ENCODE results near the gene FGD6. TPM values are rescaled to one million over a fixed set of nuclear protein-coding genes. Genes with fewer than 3 reads are reported as not detected.

FGD6 gene
- polyA plus RNA-seq, 2 of the 4 experiments (the other 2 are of a cell fraction): 15.5 to 48.0 TPM

GRCh38 chr12:95054206-95054605, 163.1 kb downstream of the FGD6 start:
- H3K4me2 ChIP-seq: no peak overlapping the region
- FAIRE-seq (no peak), ATAC-seq (no peak), DNase-seq (ENCODE audit: low read depth in 1 of 2, low spot score in 1 of 2) (no peak)
- H3K4me3 ChIP-seq: no peak overlapping the region
- H3K9me3 ChIP-seq: no peaks in the 10 kb centered on the region
- H3K27ac ChIP-seq: no peak overlapping the region
- no peaks in the 10 kb centered on the region for H3K4me1 ChIP-seq
- ChIA-PET CTCF (no interaction called here), POLR2A (no interaction called here)
- no peak for TF ChIP-seq TFCP2L1 (CRISPR knock-in tag; IDR thresholded peaks at IDR 0.05)
- no peak for TF ChIP-seq KDM1A (IDR thresholded peaks at IDR 0.05; ENCODE audit: low read depth)
- no peak for TF ChIP-seq RNF2 (IDR thresholded peaks at IDR 0.05; ENCODE audit: borderline replicate concordance, low read depth)
- TF ChIP-seq JUNB (IDR thresholded peaks at IDR 0.05): no peak
- TF ChIP-seq, protein P1, sequence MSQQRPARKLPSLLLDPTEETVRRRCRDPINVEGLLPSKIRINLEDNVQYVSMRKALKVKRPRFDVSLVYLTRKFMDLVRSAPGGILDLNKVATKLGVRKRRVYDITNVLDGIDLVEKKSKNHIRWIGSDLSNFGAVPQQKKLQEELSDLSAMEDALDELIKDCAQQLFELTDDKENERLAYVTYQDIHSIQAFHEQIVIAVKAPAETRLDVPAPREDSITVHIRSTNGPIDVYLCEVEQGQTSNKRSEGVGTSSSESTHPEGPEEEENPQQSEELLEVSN (IDR thresholded peaks at IDR 0.05; ENCODE audit: borderline replicate concordance, low read depth): no peak
- no peak for TF ChIP-seq JUN (IDR thresholded peaks at IDR 0.05)
- TF ChIP-seq POLR2AphosphoS2 (conservative IDR thresholded peaks at IDR 0.05; ENCODE audit: low read length): no peak
- TF ChIP-seq ZSCAN20 (CRISPR knock-in tag; IDR thresholded peaks at IDR 0.05): no peak
- no peak for TF ChIP-seq RARB (CRISPR knock-in tag; IDR thresholded peaks at IDR 0.05)
- no peak for TF ChIP-seq HDAC2 (IDR thresholded peaks at IDR 0.05)
- no peak for TF ChIP-seq ZC3H11A (IDR thresholded peaks at IDR 0.05)
- TF ChIP-seq CBX8 (IDR thresholded peaks at IDR 0.05): no peak
- no peak for TF ChIP-seq FOSB (CRISPR knock-in tag; IDR thresholded peaks at IDR 0.05)
- no peak for TF ChIP-seq BCL3 (IDR thresholded peaks at IDR 0.05)
- TF ChIP-seq HEYL (CRISPR knock-in tag; IDR thresholded peaks at IDR 0.05): no peak
- no peak for TF ChIP-seq EHF (CRISPR knock-in tag; IDR thresholded peaks at IDR 0.05)
- TF ChIP-seq, protein P2, sequence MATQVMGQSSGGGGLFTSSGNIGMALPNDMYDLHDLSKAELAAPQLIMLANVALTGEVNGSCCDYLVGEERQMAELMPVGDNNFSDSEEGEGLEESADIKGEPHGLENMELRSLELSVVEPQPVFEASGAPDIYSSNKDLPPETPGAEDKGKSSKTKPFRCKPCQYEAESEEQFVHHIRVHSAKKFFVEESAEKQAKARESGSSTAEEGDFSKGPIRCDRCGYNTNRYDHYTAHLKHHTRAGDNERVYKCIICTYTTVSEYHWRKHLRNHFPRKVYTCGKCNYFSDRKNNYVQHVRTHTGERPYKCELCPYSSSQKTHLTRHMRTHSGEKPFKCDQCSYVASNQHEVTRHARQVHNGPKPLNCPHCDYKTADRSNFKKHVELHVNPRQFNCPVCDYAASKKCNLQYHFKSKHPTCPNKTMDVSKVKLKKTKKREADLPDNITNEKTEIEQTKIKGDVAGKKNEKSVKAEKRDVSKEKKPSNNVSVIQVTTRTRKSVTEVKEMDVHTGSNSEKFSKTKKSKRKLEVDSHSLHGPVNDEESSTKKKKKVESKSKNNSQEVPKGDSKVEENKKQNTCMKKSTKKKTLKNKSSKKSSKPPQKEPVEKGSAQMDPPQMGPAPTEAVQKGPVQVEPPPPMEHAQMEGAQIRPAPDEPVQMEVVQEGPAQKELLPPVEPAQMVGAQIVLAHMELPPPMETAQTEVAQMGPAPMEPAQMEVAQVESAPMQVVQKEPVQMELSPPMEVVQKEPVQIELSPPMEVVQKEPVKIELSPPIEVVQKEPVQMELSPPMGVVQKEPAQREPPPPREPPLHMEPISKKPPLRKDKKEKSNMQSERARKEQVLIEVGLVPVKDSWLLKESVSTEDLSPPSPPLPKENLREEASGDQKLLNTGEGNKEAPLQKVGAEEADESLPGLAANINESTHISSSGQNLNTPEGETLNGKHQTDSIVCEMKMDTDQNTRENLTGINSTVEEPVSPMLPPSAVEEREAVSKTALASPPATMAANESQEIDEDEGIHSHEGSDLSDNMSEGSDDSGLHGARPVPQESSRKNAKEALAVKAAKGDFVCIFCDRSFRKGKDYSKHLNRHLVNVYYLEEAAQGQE (IDR thresholded peaks at IDR 0.05): no peak
- no peak for TF ChIP-seq EP300 (IDR thresholded peaks at IDR 0.05)
- no peak for TF ChIP-seq CHD2 (IDR thresholded peaks at IDR 0.05; ENCODE audit: low read length, partially characterized antibody)
- no peak for TF ChIP-seq NFE2L2 (conservative IDR thresholded peaks at IDR 0.05; ENCODE audit: low read length)
- 93% methylated on average over 2 of the region's 2 CpGs for WGBS (ENCODE audit: missing lambda C conversion rate)

- no peaks in the 10 kb centered on the region for H3K4me1 ChIP-seq
These were observed 166.0 kb downstream of the FGD6 start for GRCh38 chr12:95051241-95051640.

More at GRCh38 chr12:95051241-95051640, 166.0 kb downstream of the FGD6 start:
- DNase-seq (ENCODE audit: low read depth in 1 of 2, low spot score in 1 of 2) (no peak), FAIRE-seq (no peak), ATAC-seq (no peak)
- TF ChIP-seq HDAC2 (IDR thresholded peaks at IDR 0.05) (no peak), ZNF302 (CRISPR knock-in tag; IDR thresholded peaks at IDR 0.05) (no peak), ELK1 (IDR thresholded peaks at IDR 0.05; ENCODE audit: low read depth, low read length) (no peak), ZC3H11A (IDR thresholded peaks at IDR 0.05) (no peak), BHLHE40 (IDR thresholded peaks at IDR 0.05; ENCODE audit: low read depth, low read length) (no peak), NFE2L2 (conservative IDR thresholded peaks at IDR 0.05; ENCODE audit: low read length) (no peak), HOXA7 (CRISPR knock-in tag; IDR thresholded peaks at IDR 0.05) (no peak), TP53 (CRISPR knock-in tag; IDR thresholded peaks at IDR 0.05) (no peak), HEYL (CRISPR knock-in tag; IDR thresholded peaks at IDR 0.05) (no peak), CTCF (IDR thresholded peaks at IDR 0.05) (no peak), ZSCAN20 (CRISPR knock-in tag; IDR thresholded peaks at IDR 0.05) (no peak), CHD2 (IDR thresholded peaks at IDR 0.05; ENCODE audit: low read length, partially characterized antibody) (no peak), CHD4 (IDR thresholded peaks at IDR 0.05; ENCODE audit: borderline replicate concordance) (no peak), ZFP36 (IDR thresholded peaks at IDR 0.05; ENCODE audit: borderline replicate concordance, partially characterized antibody) (no peak), MAZ (IDR thresholded peaks at IDR 0.05; ENCODE audit: borderline replicate concordance, low read depth, low read length) (no peak), RAD21 (conservative IDR thresholded peaks at IDR 0.05 in 1 of 2, IDR thresholded peaks at IDR 0.05 in 1 of 2) (no peak), SREBF2 (IDR thresholded peaks at IDR 0.05) (no peak), CBX8 (IDR thresholded peaks at IDR 0.05) (no peak), NPAS2 (CRISPR knock-in tag; IDR thresholded peaks at IDR 0.05; ENCODE audit: borderline replicate concordance) (no peak)
- no peaks in the 10 kb centered on the region for H3K9me3 ChIP-seq
- ChIA-PET CTCF (interaction anchor here (0.6 kb wide), 1 partner anchor 53 kb away, joined by 4 read pairs; no protein-coding TSS in a partner anchor), POLR2A (no interaction called here)
- no peak overlapping the region for H3K27ac ChIP-seq
- no peak overlapping the region for H3K4me3 ChIP-seq
- 95% methylated on average over 4 of the region's 4 CpGs for WGBS (ENCODE audit: missing lambda C conversion rate)
- H3K4me2 ChIP-seq: no peak overlapping the region
